SK-N-SH (cell line): ENCODE data around the gene WDR90. TPM values are rescaled to one million over a fixed set of nuclear protein-coding genes. Genes with fewer than 3 reads are reported as not detected.

ENCODE experiments used
- CTCF ChIA-PET: fragments of 300-600, 350-600 bp; formaldehyde crosslinking; extraction: SDS; loops from one replicate; lab custom pipeline; 2021; lab: Yijun Ruan, JAX
- POLR2A ChIA-PET: fragments of 350-600 bp; sonication (Branson Sonifier 250); formaldehyde crosslinking; extraction: SDS; loops from one replicate; lab custom pipeline; 2020; ENCODE audit warnings: antibody characterized with exemption, inconsistent platforms; lab: Yijun Ruan, JAX
- DNase-seq: peaks from one replicate; pipeline ENCODE4 v3.0.0; 2012
- H2AFZ ChIP-seq: fragments of 200-600 bp; sonication (generic); 2 replicates; pipeline ENCODE4 v1.8.1; 2016; ENCODE audit warnings: antibody characterized with exemption, mild to moderate bottlenecking, low read depth
- H3F3A ChIP-seq: fragments of 200-600 bp; sonication (generic); replicated peaks from 2 replicates; pipeline ENCODE3; 2016; ENCODE audit warnings: antibody characterized with exemption, mild to moderate bottlenecking; ENCODE audit not compliant: insufficient read depth
- H3K27ac ChIP-seq, 2 experiments: fragments of 200-500 bp in 1 of 2; fragments of 200-600 bp in 1 of 2; sonication (Bioruptor generic) in 1 of 2; sonication (generic), shearing (Covaris generic) in 1 of 2; 2 replicates each; pipeline versions ENCODE4 v1.5.1 to v1.6.1; 2014 to 2016; ENCODE audit warnings: low read depth in 2 of 2, inconsistent platforms in 1 of 2, low read length in 1 of 2, mild to moderate bottlenecking in 1 of 2, mixed read lengths in 1 of 2
- H3K27me3 ChIP-seq: fragments of 200-600 bp; sonication (generic), shearing (Covaris generic); 2 replicates; pipeline ENCODE4 v1.6.1; 2016; ENCODE audit warnings: mixed run types; ENCODE audit not compliant: insufficient read depth
- H3K36me3 ChIP-seq, 2 experiments: fragments of 200-500 bp in 1 of 2; fragments of 200-600 bp in 1 of 2; sonication (Bioruptor generic) in 1 of 2; sonication (generic) in 1 of 2; replicated peaks in 1 of 2; 2 replicates each; pipeline versions ENCODE3 to v1.5.1; 2014 to 2016; ENCODE audit warnings: low read length in 1 of 2, mild to moderate bottlenecking in 1 of 2; ENCODE audit not compliant: insufficient read depth in 2 of 2, control insufficient read depth in 1 of 2
- H3K4me1 ChIP-seq, 2 experiments: fragments of 200-500 bp in 1 of 2; fragments of 200-600 bp in 1 of 2; sonication (Bioruptor generic) in 1 of 2; sonication (generic), shearing (Covaris generic) in 1 of 2; 2 replicates each; pipeline versions ENCODE4 v1.5.1 to v1.6.1; 2014 to 2016; ENCODE audit warnings: low read depth in 1 of 2, low read length in 1 of 2, mixed run types in 1 of 2; ENCODE audit not compliant: insufficient read depth in 2 of 2, control insufficient read depth in 1 of 2
- H3K4me2 ChIP-seq: fragments of 200-600 bp; sonication (generic), shearing (Covaris generic); 2 replicates; pipeline ENCODE4 v1.6.1; 2017; ENCODE audit warnings: mixed run types
- H3K4me3 ChIP-seq, 2 experiments: fragments of 200-500 bp in 1 of 2; fragments of 200-600 bp in 1 of 2; sonication (Bioruptor generic) in 1 of 2; sonication (generic), shearing (Covaris generic) in 1 of 2; 2 replicates each; pipeline versions ENCODE4 v1.5.1 to v1.8.1; 2014 to 2016; ENCODE audit warnings: low read depth in 2 of 2, inconsistent platforms in 1 of 2, low read length in 1 of 2, mild to moderate bottlenecking in 1 of 2, mixed read lengths in 1 of 2, moderate library complexity in 1 of 2
- H3K79me2 ChIP-seq: fragments of 200-600 bp; sonication (generic); 2 replicates; pipeline ENCODE4 v1.8.1; 2017; ENCODE audit warnings: mild to moderate bottlenecking; ENCODE audit not compliant: insufficient read depth
- H3K9ac ChIP-seq: fragments of 200-600 bp; sonication (generic); 2 replicates; pipeline ENCODE4 v1.6.1; 2017; ENCODE audit warnings: mixed run types
- H3K9me2 ChIP-seq: fragments of 200-600 bp; sonication (generic); 2 replicates; pipeline ENCODE4 v1.6.1; 2017; ENCODE audit warnings: mixed run types
- H3K9me3 ChIP-seq: fragments of 200-600 bp; sonication (generic); 2 replicates; pipeline ENCODE4 v1.6.1; 2017; ENCODE audit warnings: mixed run types, mild to moderate bottlenecking, moderate library complexity
- H4K20me1 ChIP-seq: fragments of 200-600 bp; sonication (generic); 2 replicates; pipeline ENCODE4 v1.6.1; 2017; ENCODE audit warnings: mild to moderate bottlenecking, mixed run types; ENCODE audit not compliant: insufficient read depth
- MXI1 ChIP-seq: IDR thresholded peaks from 2 replicates; pipeline ENCODE4 v1.6.1; 2012; ENCODE audit warnings: mild to moderate bottlenecking, low read depth, low read length, improper control_type of control experiment
- NFIC ChIP-seq: IDR thresholded peaks from 2 replicates; pipeline ENCODE4 v1.4.0; 2012; ENCODE audit warnings: borderline replicate concordance
- SIN3A ChIP-seq: IDR thresholded peaks from 2 replicates; pipeline ENCODE4 v1.6.1; 2012; ENCODE audit warnings: low read depth, mild to moderate bottlenecking, low read length, moderate library complexity, borderline replicate concordance
- WGBS: methylation state at CpG from one replicate; pipeline ENCODE4 v1.1.6; 2017; ENCODE audit warnings: low lambda C conversion rate; 5-methylcytosine and 5-hydroxymethylcytosine counted together
- polyA plus RNA-seq, 3 experiments: library from polyadenylated mRNA; depleted of rRNA; stranded (reverse); fragments of >200 nt; gene quantifications; 2 replicates each; pipeline ENCODE4 v1.2.3, GENCODE V29; 2012
- TF ChIP-seq, protein P1 (sequence below): IDR thresholded peaks from 2 replicates; pipeline ENCODE4 v1.6.1; 2012; ENCODE audit warnings: mild to moderate bottlenecking, low read depth, low read length, moderate library complexity
- TF ChIP-seq, protein P2 (sequence below): IDR thresholded peaks from 2 replicates; pipeline ENCODE4 v1.4.0; 2012; ENCODE audit warnings: low read depth, borderline replicate concordance
- TF ChIP-seq, protein P3 (sequence below): fragments of 200-600 bp; sonication (generic); IDR thresholded peaks from 2 replicates; pipeline ENCODE4 v1.6.1; 2017; ENCODE audit warnings: antibody characterized with exemption, mild to moderate bottlenecking, moderate library complexity
- TF ChIP-seq, protein P4 (sequence below): fragments of 150-350 bp; IDR thresholded peaks from 2 replicates; pipeline ENCODE4 v1.6.1; 2017; ENCODE audit warnings: antibody characterized with exemption, low read length, low read depth, borderline replicate concordance

WDR90 gene
- polyA plus RNA-seq, 1 of the 3 experiments (the other 2 are of a cell fraction) = 32.0 TPM

DNA sequence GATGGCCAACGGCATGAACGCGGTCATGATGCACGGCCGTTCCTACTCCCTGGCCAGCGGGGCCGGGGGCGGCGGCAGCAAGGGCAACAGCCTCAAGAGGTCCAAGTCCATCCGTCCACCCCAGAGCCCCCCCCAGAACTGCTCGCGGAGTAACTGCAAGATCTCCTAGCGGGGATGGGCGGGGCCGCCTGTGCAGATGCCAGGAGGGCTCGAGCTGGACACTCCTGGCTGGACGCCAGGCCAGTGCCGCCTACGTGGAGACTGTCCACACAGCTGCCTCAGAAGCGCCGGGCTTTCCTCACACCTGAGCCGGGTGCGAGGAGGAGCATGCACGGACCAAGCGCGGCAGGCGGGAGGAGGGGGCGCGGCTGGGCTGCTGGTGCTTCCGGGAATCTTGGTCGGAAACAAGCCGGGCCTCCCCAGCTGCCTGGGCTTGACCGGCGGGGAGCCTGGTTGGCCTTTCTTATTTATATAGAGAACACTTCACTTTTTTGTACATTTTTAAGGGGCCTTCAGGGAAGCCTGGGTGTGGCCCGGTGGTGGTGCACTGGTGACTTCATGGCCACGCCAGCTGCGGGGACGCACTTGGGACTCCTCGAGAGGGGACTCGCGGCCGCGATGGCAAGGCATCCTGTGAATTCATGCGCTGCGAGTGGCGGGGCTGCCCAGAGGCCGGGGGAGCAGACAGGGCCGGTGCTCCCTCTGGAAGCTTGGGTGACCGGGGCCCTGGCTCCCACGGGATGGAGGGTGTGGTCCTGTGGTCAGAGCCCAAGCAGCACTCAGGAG, 21.5 kb upstream of the WDR90 start:
- Histone ChIP-seq H3K36me3 (peaks cover 0 to 3% of the 10 kb centered on the region in 2 experiments), H4K20me1 (no peaks in the 10 kb centered on the region), H3K27me3 (no peaks in the 10 kb centered on the region), H3K27ac (peak overlapping the region in 1 of 2 experiments; percentile 91; a peak in 1 of 4 replicates), H3K9me3 (no peaks in the 10 kb centered on the region), H3K4me3 (no peak overlapping the region), H3K9ac (no peak overlapping the region), H3K79me2 (peaks cover 5% of the 10 kb centered on the region; the same call in 1 of the 2 replicates), H2AFZ (no peak overlapping the region), H3K4me1 (peaks cover 10 to 39% of the 10 kb centered on the region in 2 experiments; a peak in 3 of 4 replicates), H3F3A (peaks cover 5% of the 10 kb centered on the region), H3K4me2 (peak overlapping the region; percentile 45; the same call in 1 of the 2 replicates), H3K9me2 (no peaks in the 10 kb centered on the region)
- 86% methylated on average over 42 of the region's 50 CpGs for WGBS
- ChIA-PET CTCF (interaction anchor here (0.8 to 2.6 kb wide), 5 partner anchors 9 to 40 kb away, joined by 3 to 12 read pairs (median 3); partner anchors contain the start of genes METTL26 and RAB40C), POLR2A (no interaction called here)
- TF ChIP-seq, protein P1, sequence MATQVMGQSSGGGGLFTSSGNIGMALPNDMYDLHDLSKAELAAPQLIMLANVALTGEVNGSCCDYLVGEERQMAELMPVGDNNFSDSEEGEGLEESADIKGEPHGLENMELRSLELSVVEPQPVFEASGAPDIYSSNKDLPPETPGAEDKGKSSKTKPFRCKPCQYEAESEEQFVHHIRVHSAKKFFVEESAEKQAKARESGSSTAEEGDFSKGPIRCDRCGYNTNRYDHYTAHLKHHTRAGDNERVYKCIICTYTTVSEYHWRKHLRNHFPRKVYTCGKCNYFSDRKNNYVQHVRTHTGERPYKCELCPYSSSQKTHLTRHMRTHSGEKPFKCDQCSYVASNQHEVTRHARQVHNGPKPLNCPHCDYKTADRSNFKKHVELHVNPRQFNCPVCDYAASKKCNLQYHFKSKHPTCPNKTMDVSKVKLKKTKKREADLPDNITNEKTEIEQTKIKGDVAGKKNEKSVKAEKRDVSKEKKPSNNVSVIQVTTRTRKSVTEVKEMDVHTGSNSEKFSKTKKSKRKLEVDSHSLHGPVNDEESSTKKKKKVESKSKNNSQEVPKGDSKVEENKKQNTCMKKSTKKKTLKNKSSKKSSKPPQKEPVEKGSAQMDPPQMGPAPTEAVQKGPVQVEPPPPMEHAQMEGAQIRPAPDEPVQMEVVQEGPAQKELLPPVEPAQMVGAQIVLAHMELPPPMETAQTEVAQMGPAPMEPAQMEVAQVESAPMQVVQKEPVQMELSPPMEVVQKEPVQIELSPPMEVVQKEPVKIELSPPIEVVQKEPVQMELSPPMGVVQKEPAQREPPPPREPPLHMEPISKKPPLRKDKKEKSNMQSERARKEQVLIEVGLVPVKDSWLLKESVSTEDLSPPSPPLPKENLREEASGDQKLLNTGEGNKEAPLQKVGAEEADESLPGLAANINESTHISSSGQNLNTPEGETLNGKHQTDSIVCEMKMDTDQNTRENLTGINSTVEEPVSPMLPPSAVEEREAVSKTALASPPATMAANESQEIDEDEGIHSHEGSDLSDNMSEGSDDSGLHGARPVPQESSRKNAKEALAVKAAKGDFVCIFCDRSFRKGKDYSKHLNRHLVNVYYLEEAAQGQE = no peak
- TF ChIP-seq, protein P2, sequence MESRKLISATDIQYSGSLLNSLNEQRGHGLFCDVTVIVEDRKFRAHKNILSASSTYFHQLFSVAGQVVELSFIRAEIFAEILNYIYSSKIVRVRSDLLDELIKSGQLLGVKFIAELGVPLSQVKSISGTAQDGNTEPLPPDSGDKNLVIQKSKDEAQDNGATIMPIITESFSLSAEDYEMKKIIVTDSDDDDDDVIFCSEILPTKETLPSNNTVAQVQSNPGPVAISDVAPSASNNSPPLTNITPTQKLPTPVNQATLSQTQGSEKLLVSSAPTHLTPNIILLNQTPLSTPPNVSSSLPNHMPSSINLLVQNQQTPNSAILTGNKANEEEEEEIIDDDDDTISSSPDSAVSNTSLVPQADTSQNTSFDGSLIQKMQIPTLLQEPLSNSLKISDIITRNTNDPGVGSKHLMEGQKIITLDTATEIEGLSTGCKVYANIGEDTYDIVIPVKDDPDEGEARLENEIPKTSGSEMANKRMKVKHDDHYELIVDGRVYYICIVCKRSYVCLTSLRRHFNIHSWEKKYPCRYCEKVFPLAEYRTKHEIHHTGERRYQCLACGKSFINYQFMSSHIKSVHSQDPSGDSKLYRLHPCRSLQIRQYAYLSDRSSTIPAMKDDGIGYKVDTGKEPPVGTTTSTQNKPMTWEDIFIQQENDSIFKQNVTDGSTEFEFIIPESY = peak; percentile 68; the same call in 1 of the 2 replicates
- TF ChIP-seq, protein P3, sequence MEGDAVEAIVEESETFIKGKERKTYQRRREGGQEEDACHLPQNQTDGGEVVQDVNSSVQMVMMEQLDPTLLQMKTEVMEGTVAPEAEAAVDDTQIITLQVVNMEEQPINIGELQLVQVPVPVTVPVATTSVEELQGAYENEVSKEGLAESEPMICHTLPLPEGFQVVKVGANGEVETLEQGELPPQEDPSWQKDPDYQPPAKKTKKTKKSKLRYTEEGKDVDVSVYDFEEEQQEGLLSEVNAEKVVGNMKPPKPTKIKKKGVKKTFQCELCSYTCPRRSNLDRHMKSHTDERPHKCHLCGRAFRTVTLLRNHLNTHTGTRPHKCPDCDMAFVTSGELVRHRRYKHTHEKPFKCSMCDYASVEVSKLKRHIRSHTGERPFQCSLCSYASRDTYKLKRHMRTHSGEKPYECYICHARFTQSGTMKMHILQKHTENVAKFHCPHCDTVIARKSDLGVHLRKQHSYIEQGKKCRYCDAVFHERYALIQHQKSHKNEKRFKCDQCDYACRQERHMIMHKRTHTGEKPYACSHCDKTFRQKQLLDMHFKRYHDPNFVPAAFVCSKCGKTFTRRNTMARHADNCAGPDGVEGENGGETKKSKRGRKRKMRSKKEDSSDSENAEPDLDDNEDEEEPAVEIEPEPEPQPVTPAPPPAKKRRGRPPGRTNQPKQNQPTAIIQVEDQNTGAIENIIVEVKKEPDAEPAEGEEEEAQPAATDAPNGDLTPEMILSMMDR = no peak
- TF ChIP-seq NFIC (peak; percentile 36; the same call in 1 of the 2 replicates), MXI1 (no peak), SIN3A (no peak)
- TF ChIP-seq, protein P4, sequence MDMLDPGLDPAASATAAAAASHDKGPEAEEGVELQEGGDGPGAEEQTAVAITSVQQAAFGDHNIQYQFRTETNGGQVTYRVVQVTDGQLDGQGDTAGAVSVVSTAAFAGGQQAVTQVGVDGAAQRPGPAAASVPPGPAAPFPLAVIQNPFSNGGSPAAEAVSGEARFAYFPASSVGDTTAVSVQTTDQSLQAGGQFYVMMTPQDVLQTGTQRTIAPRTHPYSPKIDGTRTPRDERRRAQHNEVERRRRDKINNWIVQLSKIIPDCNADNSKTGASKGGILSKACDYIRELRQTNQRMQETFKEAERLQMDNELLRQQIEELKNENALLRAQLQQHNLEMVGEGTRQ = no peak
- DNase-seq = no peak
